Pancreas (tissue), 10 donors: ENCODE data around the gene NDUFA13. TPM values are rescaled to one million over a fixed set of nuclear protein-coding genes. Genes with fewer than 3 reads are reported as not detected.

Experiments
- ATAC-seq, 4 donors: fragments of 200-7000 bp; cut with Tn5 transposase; one replicate each; pipeline versions ENCODE4 v1.8.0 to v1.9.1; 2020; ENCODE audit warnings: mild to moderate bottlenecking in 4 of 4, moderate library complexity in 4 of 4
- DNase-seq, 6 donors: peaks; one replicate each; pipeline ENCODE4 v3.0.0-alpha.2; 2020
- FAIRE-seq: peaks from 2 replicates; lab custom pipeline; 2012; peaks lifted over from hg19 to GRCh38; lab: Jason Lieb, UNC
- H3K27ac ChIP-seq, 4 donors: fragments of 200-600 bp; sonication (generic); 1 replicate in 3 of 4; 2 replicates in 1 of 4; pipeline versions ENCODE4 v1.5.0 to v1.8.0; 2020
- H3K27me3 ChIP-seq, 4 donors: fragments of 200-600 bp; one replicate each; pipeline ENCODE4 v1.8.0; 2021
- H3K36me3 ChIP-seq, 3 donors: fragments of 200-600 bp; sonication (generic) in 1 of 3; one replicate each; pipeline versions ENCODE4 v1.5.0 to v1.8.0; 2020 to 2021
- H3K4me1 ChIP-seq, 3 donors: fragments of 200-600 bp; one replicate each; pipeline ENCODE4 v1.8.0; 2021
- H3K4me3 ChIP-seq, 4 donors: fragments of 200-600 bp; sonication (generic) in 2 of 4; one replicate each; pipeline versions ENCODE4 v1.5.0 to v1.8.0; 2020 to 2021
- H3K9me3 ChIP-seq, 4 donors: fragments of 200-600 bp; one replicate each; pipeline ENCODE4 v1.8.0; 2021
- CTCF ChIP-seq, 4 donors: fragments of 200-600 bp; sonication (generic) in 3 of 4; IDR thresholded peaks; one replicate each; pipeline versions ENCODE4 v1.5.0 to v1.8.0; 2021; ENCODE audit warnings: antibody characterized with exemption in 4 of 4
- WGBS, 2 donors: extraction: QIAGEN DNeasy Blood & Tissue Kit; methylation state at CpG; one replicate each; pipeline ENCODE4 v1.1.7; 2013; 5-methylcytosine and 5-hydroxymethylcytosine counted together
- intact Hi-C, 3 donors: fragments of 100-400 bp; cut with DNase I; formaldehyde crosslinking; loops; one replicate each; pipeline versions ENCODE4 v1.11.1 to v1.14.2; 2022
- polyA plus RNA-seq, 2 donors: library from polyadenylated mRNA; stranded (reverse); fragments of 200-250 nt; gene quantifications; one replicate each; pipeline ENCODE4 v1.2.3, GENCODE V29; 2013
- total RNA-seq, 6 donors: library from RNA; stranded (reverse); fragmentation: NEBNext Ultra II Directional in 4 of 6; extraction: Animal tissue kit (Norgen Biotek cat#: 25700) in 4 of 6; gene quantifications; one replicate each; pipeline versions ENCODE4 v1.2.1 to v1.2.4, GENCODE V29; 2021 to 2023
- donor health status: healthy with polysubstance abuse.
- donor health status: DM: no; HTN: no; CAD: no; lungs with moderate emphysema.
- donor health status: DM: no; HTN: no; CAD: no.
- donor health status: control.
- donor health status: control.
- donor health status: Bipolar disorder and iron deficiency.
- donor health status: DM: yes; HTN: yes; CAD: no.
- donor health status: DM: no; HTN: no; CAD: no.
- donor health status: DM: no; HTN: no; CAD: no.
- donor health status: DM: yes; HTN: yes; CAD: no.

NDUFA13 gene
- total and polyA plus RNA-seq, 8 donors: 87.9 to 178 (median 133) TPM

- intact Hi-C loops: no loop called here
- Histone ChIP-seq H3K4me3 (no peak overlapping the region), H3K27ac (no peak overlapping the region), H3K4me1 (no peaks in the 10 kb centered on the region), H3K27me3 (no peaks in the 10 kb centered on the region), H3K9me3 (no peaks in the 10 kb centered on the region), H3K36me3 (no peaks in the 10 kb centered on the region)
- FAIRE-seq (no peak), ATAC-seq (peak in 3 of 4 donors; percentile 58 to 74 (median 62)), DNase-seq (peak in 1 of 6 donors; percentile 73)
- TF ChIP-seq CTCF (IDR thresholded peaks at IDR 0.05): peak; percentile 37 to 58 (median 55)
- WGBS, 2 donors: 53 to 65% methylated on average over 30 to 34 of the region's 34 CpGs
Observed at GRCh38 chr19:19554074-19555023, 38.3 kb downstream of the NDUFA13 start.

GRCh38 chr19:19558055-19558454 is 42.0 kb downstream of the NDUFA13 start:
- intact Hi-C loops: no loop called here
- DNase-seq: no peak
- 69 to 76% methylated on average over 15 of the region's 15 CpGs for WGBS, 2 donors
- Histone ChIP-seq H3K9me3 (no peaks in the 10 kb centered on the region), H3K4me3 (no peak overlapping the region), H3K36me3 (no peaks in the 10 kb centered on the region), H3K27me3 (no peaks in the 10 kb centered on the region), H3K27ac (no peak overlapping the region), H3K4me1 (no peaks in the 10 kb centered on the region)
- no peak for TF ChIP-seq CTCF (IDR thresholded peaks at IDR 0.05)
- no peak for FAIRE-seq
- ATAC-seq: no peak

GRCh38 chr19:19558636-19559035 is 42.6 kb downstream of the NDUFA13 start:
- DNase-seq (no peak), FAIRE-seq (no peak), ATAC-seq (no peak)
- no peaks in the 10 kb centered on the region for H3K9me3 ChIP-seq
- 71 to 78% methylated on average over 16 of the region's 16 CpGs for WGBS, 2 donors
- no peaks in the 10 kb centered on the region for H3K36me3 ChIP-seq
- TF ChIP-seq CTCF (IDR thresholded peaks at IDR 0.05): no peak
- no peaks in the 10 kb centered on the region for H3K27me3 ChIP-seq
- H3K4me3 ChIP-seq: no peak overlapping the region
- intact Hi-C loops: no loop called here
- H3K27ac ChIP-seq: no peak overlapping the region
- H3K4me1 ChIP-seq: no peaks in the 10 kb centered on the region

- no peak for TF ChIP-seq CTCF (IDR thresholded peaks at IDR 0.05)
- DNase-seq (no peak), FAIRE-seq (no peak), ATAC-seq (no peak)
- Histone ChIP-seq H3K9me3 (no peaks in the 10 kb centered on the region), H3K27me3 (no peaks in the 10 kb centered on the region), H3K4me3 (no peak overlapping the region), H3K36me3 (no peaks in the 10 kb centered on the region), H3K4me1 (no peaks in the 10 kb centered on the region), H3K27ac (no peak overlapping the region)
- intact Hi-C loops: no loop called here
- WGBS, 2 donors: 65 to 73% methylated on average over 4 of the region's 4 CpGs
Observed at GRCh38 chr19:19559931-19560330, 43.9 kb downstream of the NDUFA13 start.
